Neural cell (in vitro differentiated cells): ENCODE data around the gene NSUN4.

Experiments used
- CTCF ChIP-seq: fragments of 450-650 bp; IDR thresholded peaks from 2 replicates; pipeline ENCODE4 v1.5.1; 2014; ENCODE audit warnings: antibody characterized with exemption, mild to moderate bottlenecking, moderate library complexity; ENCODE audit not compliant: poor library complexity, severe bottlenecking
- EP300 ChIP-seq: fragments of 450-650 bp; conservative IDR thresholded peaks from 2 replicates; pipeline ENCODE4 v1.6.1; 2014; ENCODE audit warnings: antibody characterized with exemption, mild to moderate bottlenecking, moderate library complexity; ENCODE audit not compliant: poor library complexity, severe bottlenecking
- EZH2 ChIP-seq: fragments of 200-600, 300-800 bp; shearing (Covaris generic), sonication (generic); IDR thresholded peaks from 2 replicates; pipeline ENCODE4 v1.6.1; 2014; ENCODE audit warnings: antibody characterized with exemption, low read length, borderline replicate concordance, mild to moderate bottlenecking; ENCODE audit not compliant: insufficient read depth, poor library complexity, severe bottlenecking
- REST ChIP-seq: IDR thresholded peaks from 2 replicates; pipeline ENCODE4 v1.6.1; 2012; ENCODE audit warnings: borderline replicate concordance

- no peak for TF ChIP-seq EZH2
- TF ChIP-seq REST, result no peak
- no peak for TF ChIP-seq CTCF
- TF ChIP-seq EP300, result no peak
These were observed 52.9 kb downstream of the NSUN4 start for GRCh38 chr1:46393510-46393909.
